H9 (cell line): ENCODE results near the gene TMEM131. TPM values are rescaled to one million over a fixed set of nuclear protein-coding genes. Genes with fewer than 3 reads are reported as not detected.

ENCODE experiments used
- DNase-seq: peaks from one replicate; pipeline ENCODE4 v3.0.0-alpha.2; 2017
- H2AFZ ChIP-seq: one replicate; pipeline ENCODE4 v1.6.1; 2013; ENCODE audit warnings: mild to moderate bottlenecking, low read length, control low read depth, moderate library complexity
- H2AK5ac ChIP-seq: 2 replicates; pipeline ENCODE4 v1.6.1; 2013; ENCODE audit warnings: low read length, control low read depth, mixed read lengths; ENCODE audit not compliant: insufficient read length
- H2BK120ac ChIP-seq: one replicate; pipeline ENCODE4 v1.6.1; 2013; ENCODE audit warnings: low read depth, mild to moderate bottlenecking, low read length, control low read depth, inconsistent platforms; ENCODE audit not compliant: poor library complexity, severe bottlenecking
- H2BK12ac ChIP-seq: 2 replicates; pipeline ENCODE4 v1.6.1; 2013; ENCODE audit warnings: low read length, control low read depth, mixed read lengths, low read depth; ENCODE audit not compliant: insufficient read length
- H2BK15ac ChIP-seq: 2 replicates; pipeline ENCODE4 v1.6.1; 2013; ENCODE audit warnings: low read depth, low read length, control low read depth
- H2BK20ac ChIP-seq: one replicate; pipeline ENCODE4 v1.6.1; 2013; ENCODE audit warnings: low read depth, mild to moderate bottlenecking, low read length, control low read depth, inconsistent platforms; ENCODE audit not compliant: poor library complexity, severe bottlenecking
- H2BK5ac ChIP-seq: 2 replicates; pipeline ENCODE4 v1.6.1; 2013; ENCODE audit warnings: low read length, control low read depth, mixed read lengths; ENCODE audit not compliant: insufficient read length
- H3K14ac ChIP-seq: 2 replicates; pipeline ENCODE4 v1.6.1; 2013; ENCODE audit warnings: low read length, control low read depth; ENCODE audit not compliant: insufficient read depth
- H3K18ac ChIP-seq: 2 replicates; pipeline ENCODE4 v1.6.1; 2013; ENCODE audit warnings: low read depth, mild to moderate bottlenecking, mixed read lengths, low read length, control low read depth; ENCODE audit not compliant: insufficient read length
- H3K23ac ChIP-seq: 2 replicates; pipeline ENCODE4 v1.6.1; 2013; ENCODE audit warnings: low read length, control low read depth, mixed read lengths, low read depth; ENCODE audit not compliant: insufficient read length
- H3K23me2 ChIP-seq: 2 replicates; pipeline ENCODE4 v1.6.1; 2013; ENCODE audit warnings: low read depth, mild to moderate bottlenecking, mixed read lengths, low read length, control low read depth; ENCODE audit not compliant: insufficient read length, poor library complexity, severe bottlenecking
- H3K27ac ChIP-seq: 2 replicates; pipeline ENCODE4 v1.5.1; 2013; ENCODE audit warnings: low read length, control low read depth, mixed read lengths, low read depth; ENCODE audit not compliant: insufficient read length
- H3K27me3 ChIP-seq: 2 replicates; pipeline ENCODE4 v1.6.1; 2013; ENCODE audit warnings: low read length, control low read depth, inconsistent platforms; ENCODE audit not compliant: insufficient read depth
- H3K4ac ChIP-seq: 2 replicates; pipeline ENCODE4 v1.6.1; 2013; ENCODE audit warnings: low read depth, mild to moderate bottlenecking, control low read depth, inconsistent platforms, low read length, moderate library complexity
- H3K4me1 ChIP-seq: 2 replicates; pipeline ENCODE4 v1.6.1; 2013; ENCODE audit warnings: low read length, control low read depth, inconsistent platforms; ENCODE audit not compliant: insufficient read depth
- H3K4me2 ChIP-seq: 2 replicates; pipeline ENCODE4 v1.6.1; 2013; ENCODE audit warnings: low read length, control low read depth, mixed read lengths; ENCODE audit not compliant: insufficient read length, insufficient read depth
- H3K56ac ChIP-seq: 2 replicates; pipeline ENCODE4 v1.6.1; 2013; ENCODE audit warnings: low read depth, mild to moderate bottlenecking, mixed read lengths, low read length, control low read depth; ENCODE audit not compliant: insufficient read length
- H3K79me1 ChIP-seq: 2 replicates; pipeline ENCODE4 v1.6.1; 2013; ENCODE audit warnings: low read depth, mild to moderate bottlenecking, moderate library complexity, low read length, control low read depth, inconsistent platforms; ENCODE audit not compliant: insufficient read depth, poor library complexity, severe bottlenecking
- H3K79me2 ChIP-seq: 2 replicates; pipeline ENCODE4 v1.6.1; 2013; ENCODE audit warnings: low read length, control low read depth, inconsistent platforms; ENCODE audit not compliant: insufficient read depth
- H3K9ac ChIP-seq: 2 replicates; pipeline ENCODE4 v1.6.1; 2013; ENCODE audit warnings: low read length, control low read depth, mixed read lengths; ENCODE audit not compliant: insufficient read length; ENCODE audit errors: extremely low read depth
- H3K9me3 ChIP-seq: one replicate; pipeline ENCODE4 v1.6.1; 2013; ENCODE audit warnings: low read depth, low read length, inconsistent platforms; ENCODE audit not compliant: control insufficient read depth
- H3T11ph ChIP-seq: one replicate; pipeline ENCODE4 v1.6.1; 2013; ENCODE audit warnings: mild to moderate bottlenecking, low read length, control low read depth, inconsistent platforms
- H4K20me1 ChIP-seq: one replicate; pipeline ENCODE4 v1.6.1; 2013; ENCODE audit not compliant: control insufficient read depth, insufficient read length, insufficient read depth
- H4K5ac ChIP-seq: 2 replicates; pipeline ENCODE4 v1.6.1; 2013; ENCODE audit warnings: low read depth, mild to moderate bottlenecking, mixed read lengths, low read length, control low read depth; ENCODE audit not compliant: insufficient read length
- H4K8ac ChIP-seq: replicated peaks from 2 replicates; pipeline ENCODE4 v1.6.1; 2013; ENCODE audit warnings: low read length, control low read depth, mixed read lengths, low read depth; ENCODE audit not compliant: insufficient read length
- H4K91ac ChIP-seq: 2 replicates; pipeline ENCODE4 v1.6.1; 2013; ENCODE audit warnings: low read depth, mild to moderate bottlenecking, moderate library complexity, mixed read lengths, low read length, control low read depth; ENCODE audit not compliant: insufficient read length
- H3K27ac Mint-ChIP-seq, 3 experiments: 2 replicates in 2 of 3; 3 replicates in 1 of 3; pipeline ENCODE4 v1.8.0; 2020 to 2021; ENCODE audit warnings: mixed read lengths in 3 of 3, mild to moderate bottlenecking in 1 of 3, moderate library complexity in 1 of 3
- H3K27me3 Mint-ChIP-seq: 2 replicates; pipeline ENCODE4 v1.8.0; 2021; ENCODE audit warnings: low read depth, mild to moderate bottlenecking, moderate library complexity, mixed read lengths
- H3K36me3 Mint-ChIP-seq, 3 experiments: 2 replicates in 2 of 3; 3 replicates in 1 of 3; pipeline ENCODE4 v1.8.0; 2020 to 2021; ENCODE audit warnings: low read depth in 3 of 3, mixed read lengths in 3 of 3; ENCODE audit not compliant: insufficient read depth in 1 of 3
- H3K4me1 Mint-ChIP-seq, 2 experiments: 2 replicates each; pipeline ENCODE4 v1.8.0; 2020; ENCODE audit warnings: mixed read lengths in 2 of 2
- H3K4me3 Mint-ChIP-seq, 2 experiments: 2 replicates in 1 of 2; 3 replicates in 1 of 2; pipeline ENCODE4 v1.8.0; 2020 to 2021; ENCODE audit warnings: mild to moderate bottlenecking in 2 of 2, mixed read lengths in 2 of 2, moderate library complexity in 1 of 2
- H3K9me3 Mint-ChIP-seq, 2 experiments: 2 replicates in 1 of 2; 3 replicates in 1 of 2; pipeline ENCODE4 v1.8.0; 2020; ENCODE audit warnings: mild to moderate bottlenecking in 2 of 2, mixed read lengths in 2 of 2, moderate library complexity in 1 of 2
- WGBS: extraction: QIAGEN DNeasy Blood & Tissue Kit; methylation state at CpG from one replicate; pipeline ENCODE4 v1.1.7; 2013; ENCODE audit warnings: missing lambda C conversion rate, low lambda C conversion rate, mixed read lengths; ENCODE audit not compliant: insufficient read length; ENCODE audit errors: extremely low coverage; 5-methylcytosine and 5-hydroxymethylcytosine counted together
- total RNA-seq: library from RNA; stranded (reverse); gene quantifications from 2 replicates; pipeline ENCODE4 v1.2.1, GENCODE V29; 2021
- TF ChIP-seq, protein P1 (sequence below): fragments of 200-600 bp; sonication (generic); conservative IDR thresholded peaks from 3 replicates; pipeline ENCODE4 v1.8.0; 2021; ENCODE audit warnings: antibody characterized with exemption, mild to moderate bottlenecking

TMEM131 gene
- total RNA-seq, 1 experiment from 2014 or later = 20.9 TPM

DNA sequence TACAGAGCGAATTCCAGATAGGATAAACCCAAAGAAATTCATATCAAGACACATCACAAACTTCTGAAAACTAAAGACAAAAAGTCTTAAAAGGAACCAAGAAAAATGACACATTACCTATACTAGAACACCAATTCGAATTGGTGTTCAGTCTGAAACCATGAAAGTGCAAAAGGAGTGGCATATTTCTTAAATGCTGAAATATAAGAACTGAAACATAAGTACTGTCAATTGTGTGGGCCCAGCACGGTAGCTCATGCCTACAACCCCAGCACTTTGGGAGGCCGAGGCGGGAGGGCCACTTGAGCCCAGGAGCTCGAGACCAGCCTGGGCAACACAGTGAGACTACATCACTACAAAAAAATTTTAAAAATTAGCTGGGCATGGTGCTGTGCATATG lies 43.4 kb downstream of the TMEM131 start:
- H3K79me2 ChIP-seq = no peaks in the 10 kb centered on the region; the same call in 1 of the 2 replicates
- H3K4me1 ChIP-seq = no peaks in the 10 kb centered on the region
- H3K27ac ChIP-seq = no peak overlapping the region
- H3K79me1 ChIP-seq = peaks cover under 1% of the 10 kb centered on the region
- no peaks in the 10 kb centered on the region for H3K27me3 ChIP-seq
- H3K9ac ChIP-seq = no peak overlapping the region
- H2BK15ac ChIP-seq = no peak overlapping the region
- H4K91ac ChIP-seq = no peak overlapping the region
- H3K4me2 ChIP-seq = no peak overlapping the region
- WGBS = no CpG with 5 or more reads among the region's 6 CpGs
- no peak overlapping the region for H2AK5ac ChIP-seq
- H2BK120ac ChIP-seq = no peak overlapping the region
- no peaks in the 10 kb centered on the region for H4K20me1 ChIP-seq
- H3K14ac ChIP-seq = no peak overlapping the region
- no peak overlapping the region for H2BK20ac ChIP-seq
- no peak overlapping the region for H2BK5ac ChIP-seq
- no peak overlapping the region for H2BK12ac ChIP-seq
- no peak overlapping the region for H4K8ac ChIP-seq
- no peak overlapping the region for H4K5ac ChIP-seq
- no peaks in the 10 kb centered on the region for H3K27me3 Mint-ChIP-seq
- no peak overlapping the region for H3K23ac ChIP-seq
- no peak overlapping the region for H3K18ac ChIP-seq
- no peak overlapping the region for H3K27ac Mint-ChIP-seq
- H3K4me3 Mint-ChIP-seq = no peak overlapping the region
- peaks cover 0 to 5% of the 10 kb centered on the region in 2 experiments; a peak in 2 of 5 replicates for H3K9me3 Mint-ChIP-seq
- peaks cover 0 to 5% (median 0%) of the 10 kb centered on the region in 3 experiments; a peak in 2 of 7 replicates for H3K36me3 Mint-ChIP-seq
- peaks cover 11 to 19% of the 10 kb centered on the region in 2 experiments for H3K4me1 Mint-ChIP-seq
- H2AFZ ChIP-seq = no peak overlapping the region
- no peak overlapping the region for H3K56ac ChIP-seq
- no peak overlapping the region for H3T11ph ChIP-seq
- no peak for DNase-seq
- TF ChIP-seq, protein P1, sequence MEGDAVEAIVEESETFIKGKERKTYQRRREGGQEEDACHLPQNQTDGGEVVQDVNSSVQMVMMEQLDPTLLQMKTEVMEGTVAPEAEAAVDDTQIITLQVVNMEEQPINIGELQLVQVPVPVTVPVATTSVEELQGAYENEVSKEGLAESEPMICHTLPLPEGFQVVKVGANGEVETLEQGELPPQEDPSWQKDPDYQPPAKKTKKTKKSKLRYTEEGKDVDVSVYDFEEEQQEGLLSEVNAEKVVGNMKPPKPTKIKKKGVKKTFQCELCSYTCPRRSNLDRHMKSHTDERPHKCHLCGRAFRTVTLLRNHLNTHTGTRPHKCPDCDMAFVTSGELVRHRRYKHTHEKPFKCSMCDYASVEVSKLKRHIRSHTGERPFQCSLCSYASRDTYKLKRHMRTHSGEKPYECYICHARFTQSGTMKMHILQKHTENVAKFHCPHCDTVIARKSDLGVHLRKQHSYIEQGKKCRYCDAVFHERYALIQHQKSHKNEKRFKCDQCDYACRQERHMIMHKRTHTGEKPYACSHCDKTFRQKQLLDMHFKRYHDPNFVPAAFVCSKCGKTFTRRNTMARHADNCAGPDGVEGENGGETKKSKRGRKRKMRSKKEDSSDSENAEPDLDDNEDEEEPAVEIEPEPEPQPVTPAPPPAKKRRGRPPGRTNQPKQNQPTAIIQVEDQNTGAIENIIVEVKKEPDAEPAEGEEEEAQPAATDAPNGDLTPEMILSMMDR = no peak
- H3K9me3 ChIP-seq = no peaks in the 10 kb centered on the region
- no peaks in the 10 kb centered on the region for H3K23me2 ChIP-seq
- H3K4ac ChIP-seq = no peak overlapping the region
